Nephron progenitor cell (in vitro differentiated cells): Measurements from ENCODE around the gene PAAF1.

ENCODE experiments used
- DNase-seq: peaks from one replicate; pipeline ENCODE4 v3.0.0; 2021
- H3K27ac Mint-ChIP-seq: 2 replicates; pipeline ENCODE4 v1.8.0; 2021; ENCODE audit warnings: mild to moderate bottlenecking, moderate library complexity, mixed read lengths
- H3K27me3 Mint-ChIP-seq: 2 replicates; pipeline ENCODE4 v1.8.0; 2021; ENCODE audit warnings: mild to moderate bottlenecking, low read depth, mixed read lengths; ENCODE audit not compliant: poor library complexity
- H3K36me3 Mint-ChIP-seq: 2 replicates; pipeline ENCODE4 v1.8.0; 2021; ENCODE audit warnings: low read depth, mixed read lengths
- H3K4me1 Mint-ChIP-seq: 2 replicates; pipeline ENCODE4 v1.8.0; 2021; ENCODE audit warnings: mixed read lengths
- H3K4me3 Mint-ChIP-seq: 2 replicates; pipeline ENCODE4 v1.8.0; 2021; ENCODE audit warnings: mild to moderate bottlenecking, moderate library complexity, mixed read lengths
- H3K9me3 Mint-ChIP-seq: 2 replicates; pipeline ENCODE4 v1.8.0; 2021; ENCODE audit warnings: mild to moderate bottlenecking, moderate library complexity, mixed read lengths
- TF ChIP-seq, protein P1 (sequence below): fragments of 200-600 bp; sonication (generic); IDR thresholded peaks from 2 replicates; pipeline ENCODE4 v1.5.0; 2021; ENCODE audit warnings: antibody characterized with exemption

Gene PAAF1

DNA sequence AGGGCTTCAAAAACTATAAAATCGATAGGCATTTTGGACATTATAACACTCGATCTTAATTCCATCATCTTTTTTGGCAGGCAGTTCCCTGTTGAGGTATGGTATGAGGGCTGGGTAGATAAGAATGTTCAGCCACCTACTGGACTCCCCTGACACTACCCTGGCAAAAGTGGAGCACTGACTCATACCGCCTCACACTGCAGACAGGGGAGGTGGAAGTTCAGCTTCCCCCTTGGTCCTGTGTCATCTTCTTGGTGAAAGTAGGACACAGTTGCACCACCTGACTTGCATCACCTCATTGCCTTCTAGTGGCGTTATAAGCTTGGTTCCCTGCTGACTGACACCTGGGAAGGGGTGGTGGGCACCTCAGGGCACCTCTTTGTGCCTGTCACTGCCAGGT is 30.4 kb downstream of the PAAF1 start:
- H3K36me3 Mint-ChIP-seq, result peaks cover 45% of the 10 kb centered on the region
- no peaks in the 10 kb centered on the region for H3K9me3 Mint-ChIP-seq
- no peaks in the 10 kb centered on the region for H3K27me3 Mint-ChIP-seq
- no peak overlapping the region for H3K27ac Mint-ChIP-seq
- H3K4me3 Mint-ChIP-seq, result no peak overlapping the region
- TF ChIP-seq, protein P1, sequence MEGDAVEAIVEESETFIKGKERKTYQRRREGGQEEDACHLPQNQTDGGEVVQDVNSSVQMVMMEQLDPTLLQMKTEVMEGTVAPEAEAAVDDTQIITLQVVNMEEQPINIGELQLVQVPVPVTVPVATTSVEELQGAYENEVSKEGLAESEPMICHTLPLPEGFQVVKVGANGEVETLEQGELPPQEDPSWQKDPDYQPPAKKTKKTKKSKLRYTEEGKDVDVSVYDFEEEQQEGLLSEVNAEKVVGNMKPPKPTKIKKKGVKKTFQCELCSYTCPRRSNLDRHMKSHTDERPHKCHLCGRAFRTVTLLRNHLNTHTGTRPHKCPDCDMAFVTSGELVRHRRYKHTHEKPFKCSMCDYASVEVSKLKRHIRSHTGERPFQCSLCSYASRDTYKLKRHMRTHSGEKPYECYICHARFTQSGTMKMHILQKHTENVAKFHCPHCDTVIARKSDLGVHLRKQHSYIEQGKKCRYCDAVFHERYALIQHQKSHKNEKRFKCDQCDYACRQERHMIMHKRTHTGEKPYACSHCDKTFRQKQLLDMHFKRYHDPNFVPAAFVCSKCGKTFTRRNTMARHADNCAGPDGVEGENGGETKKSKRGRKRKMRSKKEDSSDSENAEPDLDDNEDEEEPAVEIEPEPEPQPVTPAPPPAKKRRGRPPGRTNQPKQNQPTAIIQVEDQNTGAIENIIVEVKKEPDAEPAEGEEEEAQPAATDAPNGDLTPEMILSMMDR, result no peak
- DNase-seq, result no peak
- no peaks in the 10 kb centered on the region for H3K4me1 Mint-ChIP-seq

- TF ChIP-seq, protein P1, result no peak
- Mint-ChIP-seq H3K4me3 (no peak overlapping the region), H3K27me3 (peaks cover 3% of the 10 kb centered on the region), H3K36me3 (peaks cover 52% of the 10 kb centered on the region), H3K27ac (no peak overlapping the region), H3K4me1 (no peaks in the 10 kb centered on the region), H3K9me3 (no peaks in the 10 kb centered on the region)
- DNase-seq, result no peak
Observed at GRCh38 chr11:73912026-73912425, 35.2 kb downstream of the PAAF1 start.

DNA sequence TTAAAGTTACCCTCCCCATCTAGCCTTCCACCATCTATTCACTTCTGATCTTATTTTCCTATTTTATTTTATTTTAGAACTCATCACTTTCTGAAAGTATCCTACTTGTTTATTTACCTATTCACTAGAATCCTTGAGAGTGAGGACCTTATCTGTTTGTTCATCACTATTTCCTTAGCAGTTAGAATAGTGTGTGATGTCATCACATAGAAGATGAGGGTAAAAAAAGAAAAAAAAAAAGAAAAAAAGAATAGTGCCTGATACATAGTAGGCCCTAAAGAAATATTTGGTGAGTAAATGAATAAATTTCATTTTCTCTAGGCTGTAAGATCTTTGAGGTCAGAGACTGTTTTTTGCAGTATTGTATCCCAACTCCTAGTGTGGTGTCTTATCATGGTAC is 36.7 kb downstream of the PAAF1 start:
- H3K27me3 Mint-ChIP-seq, result peaks cover 3% of the 10 kb centered on the region
- no peaks in the 10 kb centered on the region for H3K4me1 Mint-ChIP-seq
- no peak overlapping the region for H3K4me3 Mint-ChIP-seq
- no peak overlapping the region for H3K27ac Mint-ChIP-seq
- TF ChIP-seq, protein P1, result no peak
- peaks cover 45% of the 10 kb centered on the region for H3K36me3 Mint-ChIP-seq
- DNase-seq, result no peak
- no peaks in the 10 kb centered on the region for H3K9me3 Mint-ChIP-seq

- H3K27ac Mint-ChIP-seq, result no peak overlapping the region
- peaks cover 3% of the 10 kb centered on the region for H3K27me3 Mint-ChIP-seq
Observed at GRCh38 chr11:73914284-73914683, 37.5 kb downstream of the PAAF1 start.

GRCh38 chr11:73916435-73916834 is 39.6 kb downstream of the PAAF1 start:
- peaks cover 48% of the 10 kb centered on the region for H3K36me3 Mint-ChIP-seq
- no peaks in the 10 kb centered on the region for H3K4me1 Mint-ChIP-seq
- TF ChIP-seq, protein P1, result no peak

More at GRCh38 chr11:73914284-73914683, 37.5 kb downstream of the PAAF1 start:
- H3K9me3 Mint-ChIP-seq, result no peaks in the 10 kb centered on the region
- TF ChIP-seq, protein P1, result no peak
- H3K36me3 Mint-ChIP-seq, result peaks cover 50% of the 10 kb centered on the region
- DNase-seq, result no peak
- H3K4me3 Mint-ChIP-seq, result no peak overlapping the region
- H3K4me1 Mint-ChIP-seq, result no peaks in the 10 kb centered on the region

DNA sequence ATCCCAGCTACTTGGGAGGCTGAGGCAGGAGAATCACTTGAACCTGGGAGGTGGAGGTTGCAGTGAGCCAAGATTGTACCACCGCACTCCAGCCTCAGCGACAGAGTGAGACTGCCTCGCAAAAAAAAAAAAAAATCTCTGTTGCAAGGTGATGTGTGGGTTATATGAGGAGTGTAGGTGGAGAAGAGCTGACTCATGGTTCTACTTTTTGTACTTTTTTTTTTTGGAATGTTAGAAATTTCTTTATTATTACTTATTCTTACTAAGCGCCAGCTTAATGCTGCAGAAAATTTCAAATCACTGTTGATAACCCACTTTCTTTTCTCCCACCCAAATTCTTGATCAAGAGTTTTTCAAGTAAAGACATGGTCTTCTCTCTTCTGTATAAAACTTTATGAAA is 44.4 kb downstream of the PAAF1 start:
- DNase-seq, result no peak
- Mint-ChIP-seq H3K9me3 (no peaks in the 10 kb centered on the region), H3K4me3 (no peak overlapping the region), H3K27me3 (peaks cover 6% of the 10 kb centered on the region), H3K4me1 (no peaks in the 10 kb centered on the region), H3K27ac (no peak overlapping the region), H3K36me3 (peaks cover 54% of the 10 kb centered on the region)
- TF ChIP-seq, protein P1, result no peak

More at GRCh38 chr11:73916435-73916834, 39.6 kb downstream of the PAAF1 start:
- Mint-ChIP-seq H3K27ac (no peak overlapping the region), H3K27me3 (peaks cover 3% of the 10 kb centered on the region), H3K9me3 (no peaks in the 10 kb centered on the region), H3K4me3 (no peak overlapping the region)
- no peak for DNase-seq
